Measurements from ENCODE around the gene SORCS2. TPM values are rescaled to one million over a fixed set of nuclear protein-coding genes. Genes with fewer than 3 reads are reported as not detected.

The SORCS2 gene
- total RNA-seq, 1 donor from 2014 or later = 10.9 TPM

GRCh38 chr4:7393601-7394575 is 201.6 kb downstream of the SORCS2 start:
- no peak for DNase-seq (ENCODE audit: low spot score)
- H3K36me3 Mint-ChIP-seq (ENCODE audit: low read depth) = peaks cover 1% of the 10 kb centered on the region
- H3K27ac Mint-ChIP-seq (ENCODE audit: unreplicated experiment) = no peak overlapping the region
- peaks cover 47% of the 10 kb centered on the region for H3K27me3 Mint-ChIP-seq (ENCODE audit: low read depth)
- H3K4me1 Mint-ChIP-seq (ENCODE audit: low read depth) = peaks cover 36% of the 10 kb centered on the region
- no peak overlapping the region for H3K4me3 Mint-ChIP-seq (ENCODE audit: unreplicated experiment)
- no peaks in the 10 kb centered on the region for H3K9me3 Mint-ChIP-seq (ENCODE audit: low read depth)
- TF ChIP-seq, protein P1, sequence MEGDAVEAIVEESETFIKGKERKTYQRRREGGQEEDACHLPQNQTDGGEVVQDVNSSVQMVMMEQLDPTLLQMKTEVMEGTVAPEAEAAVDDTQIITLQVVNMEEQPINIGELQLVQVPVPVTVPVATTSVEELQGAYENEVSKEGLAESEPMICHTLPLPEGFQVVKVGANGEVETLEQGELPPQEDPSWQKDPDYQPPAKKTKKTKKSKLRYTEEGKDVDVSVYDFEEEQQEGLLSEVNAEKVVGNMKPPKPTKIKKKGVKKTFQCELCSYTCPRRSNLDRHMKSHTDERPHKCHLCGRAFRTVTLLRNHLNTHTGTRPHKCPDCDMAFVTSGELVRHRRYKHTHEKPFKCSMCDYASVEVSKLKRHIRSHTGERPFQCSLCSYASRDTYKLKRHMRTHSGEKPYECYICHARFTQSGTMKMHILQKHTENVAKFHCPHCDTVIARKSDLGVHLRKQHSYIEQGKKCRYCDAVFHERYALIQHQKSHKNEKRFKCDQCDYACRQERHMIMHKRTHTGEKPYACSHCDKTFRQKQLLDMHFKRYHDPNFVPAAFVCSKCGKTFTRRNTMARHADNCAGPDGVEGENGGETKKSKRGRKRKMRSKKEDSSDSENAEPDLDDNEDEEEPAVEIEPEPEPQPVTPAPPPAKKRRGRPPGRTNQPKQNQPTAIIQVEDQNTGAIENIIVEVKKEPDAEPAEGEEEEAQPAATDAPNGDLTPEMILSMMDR (IDR thresholded peaks at IDR 0.05) = no peak

GRCh38 chr4:7394681-7395451 is 202.5 kb downstream of the SORCS2 start:
- Mint-ChIP-seq H3K9me3 (ENCODE audit: low read depth) (no peaks in the 10 kb centered on the region), H3K4me3 (ENCODE audit: unreplicated experiment) (no peak overlapping the region), H3K27ac (ENCODE audit: unreplicated experiment) (no peak overlapping the region), H3K36me3 (ENCODE audit: low read depth) (no peaks in the 10 kb centered on the region), H3K27me3 (ENCODE audit: low read depth) (peaks cover 40% of the 10 kb centered on the region), H3K4me1 (ENCODE audit: low read depth) (peaks cover 36% of the 10 kb centered on the region)
- DNase-seq (ENCODE audit: low spot score) = peak; percentile 43
- TF ChIP-seq, protein P1 (IDR thresholded peaks at IDR 0.05) = no peak

- peaks cover 40% of the 10 kb centered on the region for H3K27me3 Mint-ChIP-seq (ENCODE audit: low read depth)
- DNase-seq (ENCODE audit: low spot score) = no peak
- peaks cover 2% of the 10 kb centered on the region for H3K9me3 Mint-ChIP-seq (ENCODE audit: low read depth)
- TF ChIP-seq, protein P1 (IDR thresholded peaks at IDR 0.05) = no peak
- peaks cover 36% of the 10 kb centered on the region for H3K4me1 Mint-ChIP-seq (ENCODE audit: low read depth)
- peaks cover 2% of the 10 kb centered on the region for H3K36me3 Mint-ChIP-seq (ENCODE audit: low read depth)
- no peak overlapping the region for H3K4me3 Mint-ChIP-seq (ENCODE audit: unreplicated experiment)
- no peak overlapping the region for H3K27ac Mint-ChIP-seq (ENCODE audit: unreplicated experiment)
Observed at GRCh38 chr4:7395645-7396044, 203.3 kb downstream of the SORCS2 start.

DNA sequence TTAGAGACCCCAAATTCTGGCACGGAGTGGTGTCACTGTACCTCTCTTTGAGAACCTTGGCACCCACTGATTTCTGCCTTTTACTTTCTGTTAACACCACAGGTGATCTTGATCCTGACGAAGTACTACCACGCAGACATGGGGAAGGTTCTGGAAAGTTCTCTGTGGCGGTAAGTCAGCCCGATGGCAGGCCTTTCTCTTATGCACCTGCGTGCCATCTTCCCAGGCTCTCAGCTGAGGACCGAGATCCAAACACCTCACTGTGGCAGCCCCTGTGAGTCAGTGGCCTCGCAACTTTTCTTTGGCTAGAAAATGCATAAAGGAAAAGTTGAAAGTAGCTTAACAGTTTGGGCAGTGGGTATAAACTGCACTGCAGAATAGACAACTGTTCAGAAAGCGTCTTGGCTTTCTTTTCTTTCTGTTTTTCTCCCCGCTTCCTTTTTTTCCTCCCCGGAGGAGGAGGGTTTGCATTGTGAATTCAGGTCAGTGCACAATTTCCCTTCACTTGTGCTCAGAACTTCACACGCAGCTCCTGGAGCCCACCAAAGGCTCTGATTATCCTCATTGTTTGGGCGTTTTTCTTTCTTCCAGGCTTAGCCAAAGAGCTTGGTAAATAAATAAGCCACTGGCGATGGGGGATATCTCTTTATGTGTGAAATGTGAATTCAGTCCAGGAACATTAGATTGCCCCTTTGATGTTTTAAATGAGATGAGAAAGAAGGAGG is 204.0 kb downstream of the SORCS2 start:
- Mint-ChIP-seq H3K27me3 (ENCODE audit: low read depth) (peaks cover 40% of the 10 kb centered on the region), H3K4me1 (ENCODE audit: low read depth) (peaks cover 36% of the 10 kb centered on the region), H3K9me3 (ENCODE audit: low read depth) (peaks cover 8% of the 10 kb centered on the region), H3K36me3 (ENCODE audit: low read depth) (peaks cover 6% of the 10 kb centered on the region), H3K27ac (ENCODE audit: unreplicated experiment) (no peak overlapping the region), H3K4me3 (ENCODE audit: unreplicated experiment) (no peak overlapping the region)
- TF ChIP-seq, protein P1 (IDR thresholded peaks at IDR 0.05) = no peak
- DNase-seq (ENCODE audit: low spot score) = no peak

Data from chondrocyte (in vitro differentiated cells).